Measurements from ENCODE around the gene RPS6KL1.

The RPS6KL1 gene

DNA sequence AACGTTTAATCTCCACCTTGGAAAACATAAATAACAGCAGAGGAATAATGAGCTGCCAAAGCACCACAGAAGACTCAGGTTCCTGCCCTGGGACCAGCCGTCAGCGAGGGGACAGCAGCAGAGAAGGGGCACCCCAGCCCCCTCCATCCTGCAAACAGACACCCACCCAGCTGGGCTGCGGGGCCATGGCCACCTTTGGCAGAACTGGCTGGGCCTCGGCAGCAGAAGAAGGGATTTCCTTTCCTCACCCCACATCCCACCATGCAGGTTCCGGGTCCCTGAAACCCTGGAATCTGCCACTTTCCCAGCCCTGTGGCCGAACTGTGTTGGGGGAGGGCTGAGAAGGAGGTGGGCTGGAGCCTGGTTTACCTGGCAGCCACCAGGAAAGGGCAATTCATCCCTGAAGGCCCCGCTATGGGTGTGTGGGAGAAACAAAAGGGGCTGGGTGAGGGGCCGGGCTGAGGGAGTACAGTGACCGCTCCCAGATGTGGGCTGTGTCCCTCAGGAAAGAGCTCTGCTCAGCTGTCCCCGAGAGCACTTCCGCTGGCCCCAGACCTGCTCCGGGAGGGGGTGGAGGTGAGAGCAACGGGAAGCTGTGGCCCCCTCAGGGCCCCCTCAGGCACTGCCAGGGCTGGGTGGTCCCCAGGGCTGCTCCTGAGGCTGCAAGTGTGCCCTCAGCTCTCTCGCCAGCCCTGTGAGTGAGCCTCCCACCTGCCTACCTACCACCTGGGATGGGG lies 28.6 kb upstream of the RPS6KL1 start:
- no peak for DNase-seq

DNA sequence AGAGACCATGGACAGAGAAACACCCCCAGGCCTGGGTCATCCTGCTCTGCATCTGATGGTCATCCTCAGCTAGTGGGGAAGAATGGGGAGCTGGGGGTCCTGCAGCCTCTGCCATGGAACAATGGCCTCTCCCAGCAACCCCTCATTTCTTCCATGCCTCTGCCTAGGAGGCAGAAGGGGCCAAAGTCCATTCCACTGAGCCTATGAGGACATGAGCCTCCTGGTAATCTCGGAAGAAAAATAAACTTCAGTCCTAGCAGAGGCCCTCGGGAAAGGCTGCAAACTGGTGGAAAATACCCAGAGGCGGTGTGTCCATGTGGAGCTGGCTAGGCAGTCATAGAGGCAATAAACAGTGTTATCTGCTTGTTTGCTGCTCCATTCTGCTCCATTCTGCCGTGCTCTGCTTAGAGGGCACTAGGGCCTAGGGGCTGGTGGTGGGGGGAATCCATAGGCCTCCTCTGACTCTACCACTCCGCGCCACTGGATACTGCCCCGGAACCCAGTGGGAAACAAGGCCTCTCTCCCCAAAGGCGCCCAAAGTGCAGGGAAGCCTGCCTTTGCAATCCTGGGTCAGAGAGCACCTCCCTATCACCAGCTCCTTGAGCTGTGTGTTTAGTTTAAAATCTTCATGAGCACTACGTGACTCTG lies 27.9 kb upstream of the RPS6KL1 start:
- DNase-seq, result no peak

DNA sequence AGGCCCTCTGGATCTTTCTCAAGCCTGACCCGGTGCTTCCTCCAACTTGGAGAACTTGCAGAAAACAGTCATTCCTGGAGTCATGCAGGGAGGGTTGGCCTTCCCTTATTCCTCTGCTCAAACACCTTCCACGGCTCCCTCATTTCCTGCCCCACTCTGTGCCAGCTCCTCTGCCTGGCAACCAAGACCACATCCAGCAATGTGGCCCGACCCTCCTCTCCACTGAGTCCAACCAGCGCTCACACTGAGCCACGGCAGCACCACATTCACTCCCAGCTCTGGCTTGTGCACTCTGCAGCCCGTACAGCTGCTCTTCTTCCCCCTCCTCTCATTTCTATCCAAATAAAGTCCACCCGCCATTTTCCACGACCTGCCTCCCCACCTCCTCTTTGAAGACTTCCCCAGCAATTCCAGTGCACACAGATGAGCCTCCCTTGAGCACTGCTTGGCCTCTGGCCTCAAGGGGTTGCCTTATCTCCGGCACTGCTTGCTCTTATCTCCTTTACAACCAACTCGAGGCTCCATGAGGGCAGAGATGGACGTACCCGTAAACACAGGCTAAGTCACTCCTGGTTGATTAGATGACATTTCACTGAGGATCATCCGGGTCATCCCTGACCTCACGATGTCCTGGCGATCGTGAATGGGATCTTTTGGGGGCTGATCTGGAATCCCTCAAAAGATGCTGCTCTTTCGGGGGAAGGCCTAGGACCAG lies 27.0 kb upstream of the RPS6KL1 start:
- no peak for DNase-seq

DNA sequence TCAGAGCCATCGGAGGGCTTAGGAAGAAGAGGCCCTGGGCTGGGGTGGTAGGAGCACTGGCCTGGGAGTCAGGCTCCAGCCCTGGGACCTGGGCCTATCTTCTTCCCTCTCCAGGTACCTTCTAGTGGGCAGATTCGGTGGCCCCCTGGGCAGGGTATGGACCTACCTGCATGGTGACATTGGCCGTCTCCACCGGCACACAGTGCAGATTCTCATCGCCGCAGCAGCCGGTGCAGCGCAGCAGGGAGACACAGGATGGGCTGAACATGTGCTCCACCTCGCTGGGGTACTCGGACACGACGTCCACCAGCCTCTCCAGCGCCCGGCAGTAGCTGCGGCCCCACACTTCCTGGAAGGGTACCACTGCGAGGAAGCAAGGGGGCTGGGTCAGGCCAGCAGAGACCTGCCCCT lies 26.1 kb upstream of the RPS6KL1 start:
- no peak for DNase-seq

DNA sequence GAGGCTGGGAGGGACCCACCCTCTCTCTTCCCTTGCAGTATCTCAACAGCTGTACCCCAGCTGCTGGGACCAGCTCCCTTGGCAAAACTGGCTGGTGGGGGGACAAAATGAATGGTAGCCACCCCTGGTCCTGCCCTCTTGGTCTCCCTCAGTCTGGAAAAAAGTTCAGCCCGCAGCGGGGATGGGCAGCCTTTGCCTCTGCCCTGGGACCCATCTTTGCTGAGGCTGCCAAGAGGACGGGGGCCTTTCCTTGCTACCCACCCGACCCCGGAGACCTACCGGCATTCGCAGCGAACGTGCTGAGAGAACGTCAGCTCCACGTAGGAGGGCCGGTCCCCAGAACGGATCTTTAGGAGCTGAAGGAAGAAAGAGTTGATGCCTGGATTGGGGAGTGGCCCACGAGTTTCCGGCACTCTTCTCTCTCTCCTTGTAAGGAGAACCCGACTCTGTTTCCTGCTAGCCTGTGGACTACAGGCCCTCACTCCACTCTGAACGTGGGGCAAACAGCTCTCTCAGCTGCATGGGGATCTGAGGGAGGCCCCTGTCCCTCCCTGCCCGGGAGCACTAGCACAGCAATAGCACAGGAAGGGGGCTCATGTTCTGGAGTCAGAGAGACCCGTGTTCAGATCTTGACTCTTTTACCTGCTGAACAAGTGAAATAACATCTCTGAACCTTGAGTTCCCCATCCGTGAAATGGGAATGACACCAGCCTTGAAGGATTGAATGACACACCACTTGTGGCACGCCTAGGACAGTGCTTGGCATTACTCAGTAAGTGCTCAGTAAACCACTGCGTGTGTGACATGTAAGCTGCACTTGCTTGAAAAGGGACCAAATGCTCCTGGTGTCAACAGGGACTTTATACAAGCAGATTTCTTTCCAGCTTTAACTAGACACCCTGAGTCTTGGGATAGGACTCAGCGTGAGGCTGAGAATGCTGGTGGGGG lies 25.4 kb upstream of the RPS6KL1 start:
- DNase-seq, result no peak

DNA sequence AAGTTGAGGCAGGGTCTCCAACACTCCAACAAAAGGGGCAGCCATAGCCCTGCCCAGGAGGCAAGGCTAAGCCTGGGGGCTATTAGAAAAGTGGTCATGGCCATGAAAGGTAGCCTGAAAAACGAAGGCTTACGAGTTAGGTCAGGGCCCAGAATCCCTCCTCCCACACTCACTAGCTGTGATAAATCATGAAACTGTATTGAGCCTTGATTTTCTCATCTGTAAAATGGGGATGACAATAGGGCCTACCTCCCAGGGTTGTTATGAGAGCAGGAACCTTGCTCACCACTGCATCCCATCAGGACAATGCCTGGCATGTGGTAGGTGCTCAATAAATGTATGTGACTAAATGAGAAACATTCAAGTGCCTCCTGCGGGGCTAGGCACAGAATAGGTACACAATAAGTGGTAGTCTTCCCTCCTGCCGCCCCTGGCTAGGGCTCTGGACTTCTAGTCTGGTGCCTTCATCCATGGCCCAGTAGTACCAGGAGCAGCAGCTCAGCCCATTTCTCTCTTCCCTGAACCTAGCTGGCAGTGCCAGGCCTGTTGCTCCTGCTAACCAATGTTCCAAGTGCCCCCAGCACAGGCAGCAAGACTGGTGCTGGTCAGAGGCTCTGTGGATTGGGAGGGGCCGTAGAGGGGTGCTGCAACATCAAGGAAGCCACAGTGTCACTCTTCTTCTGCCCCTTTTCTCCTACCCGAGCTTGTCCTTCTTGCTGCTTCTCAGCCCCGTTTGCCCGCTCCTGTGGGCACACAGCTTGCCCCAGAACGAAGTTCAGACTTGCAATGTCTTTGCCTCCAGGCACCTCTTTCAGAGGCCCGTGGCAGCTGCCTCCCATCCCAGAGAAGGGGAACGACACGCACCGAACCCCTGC lies 24.5 kb upstream of the RPS6KL1 start:
- no peak for DNase-seq

DNA sequence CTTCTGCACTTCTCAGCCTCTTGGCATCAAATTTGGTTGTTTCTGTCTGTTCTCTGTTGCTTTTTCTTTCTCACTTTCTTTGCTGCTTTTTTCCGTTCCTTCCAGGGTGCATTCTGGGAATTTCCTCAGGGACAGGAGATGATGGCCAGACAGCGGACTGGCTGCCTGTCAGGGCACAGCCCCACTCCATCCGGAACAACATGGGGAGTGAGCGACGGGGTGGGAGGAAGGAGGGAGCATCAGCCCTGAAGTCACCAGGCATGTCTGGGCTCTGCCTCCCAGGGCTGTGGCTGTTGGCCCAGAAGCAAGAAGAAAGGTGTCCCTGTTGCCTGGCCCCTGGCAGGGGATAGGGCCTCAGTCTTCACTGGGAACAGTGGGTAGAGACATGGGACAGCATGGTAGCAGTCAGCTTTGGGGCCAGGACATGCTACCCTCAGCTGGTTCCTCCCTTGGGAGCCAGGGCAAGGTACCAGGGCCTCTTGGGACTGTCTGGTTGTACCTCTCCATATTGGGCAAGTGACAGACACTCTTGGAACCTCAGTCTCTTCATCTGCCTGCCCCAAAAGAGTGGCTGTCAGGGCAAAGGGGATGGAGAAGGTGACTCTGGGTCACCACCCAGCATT lies 23.7 kb upstream of the RPS6KL1 start:
- peak in 2 of 14 donors; percentile 43 to 81 for DNase-seq

DNA sequence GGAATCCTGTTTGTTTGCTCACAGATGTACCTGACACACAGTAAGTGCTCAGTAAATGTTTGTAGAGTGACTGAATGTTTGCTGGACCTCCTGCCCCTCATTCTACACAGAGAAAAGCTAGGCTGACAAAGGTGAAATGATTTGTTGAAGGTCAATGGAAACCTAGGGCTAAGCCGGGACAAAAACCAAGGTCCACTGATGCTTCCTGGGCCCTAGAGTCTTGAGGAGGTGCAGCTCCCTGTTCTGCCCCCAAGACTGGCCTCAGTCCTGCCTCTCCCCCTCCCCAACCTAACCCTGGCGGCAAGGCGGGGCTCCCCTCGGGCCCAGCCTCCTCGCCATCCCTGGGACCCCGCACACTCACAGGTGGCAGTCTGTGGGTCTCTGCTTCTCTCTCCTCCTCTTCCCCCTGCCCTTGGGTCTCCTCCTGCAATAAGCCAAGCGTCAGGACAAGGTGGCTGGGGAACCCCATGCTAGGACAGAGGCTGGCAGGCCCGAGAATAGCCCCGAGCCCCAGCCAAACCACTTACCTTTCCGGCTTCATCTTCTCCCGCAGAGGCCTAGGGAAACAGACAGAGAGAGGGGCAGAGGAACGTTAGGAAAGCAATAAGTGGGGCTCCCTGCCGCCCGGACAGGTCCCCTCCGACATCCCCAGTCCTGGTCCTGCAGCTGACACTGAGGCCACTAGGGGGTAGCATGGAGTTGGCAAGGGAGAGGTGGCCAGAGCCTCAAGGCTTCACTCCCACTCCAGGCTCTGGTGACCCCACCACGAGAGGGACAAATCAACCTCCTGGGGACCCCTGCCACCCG lies 23.0 kb upstream of the RPS6KL1 start:
- peak in 13 of 14 donors; percentile 6 to 81 (median 50) for DNase-seq

DNA sequence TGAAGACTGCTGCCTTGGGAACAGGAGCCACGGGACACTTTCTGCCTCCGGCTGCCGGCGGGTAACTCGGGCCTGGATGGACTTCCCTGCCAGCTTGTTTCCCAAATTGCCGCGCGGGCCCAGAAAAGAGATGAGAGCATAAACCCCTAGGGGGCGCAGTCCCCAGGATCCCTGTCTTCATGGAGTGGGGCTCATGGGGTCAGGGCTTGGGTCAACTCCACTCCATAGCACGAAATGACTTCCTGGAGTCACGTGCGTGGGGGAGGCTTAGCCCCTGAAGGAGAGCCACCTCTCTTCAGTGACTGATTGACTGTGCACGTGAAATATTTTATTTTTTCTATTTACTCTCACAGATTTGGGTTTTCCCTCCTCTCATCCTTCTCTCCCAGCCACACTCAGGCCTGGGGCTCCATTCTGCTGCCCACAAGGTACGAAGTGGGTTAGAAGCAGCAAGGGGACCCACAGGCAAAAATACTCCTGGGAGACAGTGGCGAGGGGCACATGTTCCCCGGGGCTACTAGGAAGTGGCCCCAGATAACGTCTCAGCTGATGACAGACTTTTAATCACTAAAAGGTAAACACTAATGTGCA lies 22.3 kb upstream of the RPS6KL1 start:
- peak in 3 of 14 donors; percentile 10 to 15 (median 15) for DNase-seq

DNA sequence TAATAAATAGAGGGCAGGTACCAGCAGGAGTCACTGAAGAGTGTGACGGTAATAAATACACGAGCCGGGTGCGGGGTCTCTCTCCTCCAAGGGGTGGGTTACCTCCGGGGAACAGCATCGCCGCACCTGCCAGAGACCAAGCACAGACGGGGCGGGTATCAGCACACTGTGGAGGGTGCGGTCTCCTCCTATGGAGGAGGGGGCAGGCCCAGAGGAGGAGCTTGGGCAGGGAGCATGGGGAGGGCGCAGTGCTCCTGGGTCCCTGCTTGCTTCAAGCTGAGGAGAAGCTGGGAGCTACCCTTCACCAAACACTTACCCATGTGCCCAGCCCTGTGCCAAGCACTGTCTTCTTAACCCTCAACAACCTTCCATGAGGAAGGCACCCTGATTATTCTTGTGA lies 19.5 kb upstream of the RPS6KL1 start:
- DNase-seq, result no peak

DNA sequence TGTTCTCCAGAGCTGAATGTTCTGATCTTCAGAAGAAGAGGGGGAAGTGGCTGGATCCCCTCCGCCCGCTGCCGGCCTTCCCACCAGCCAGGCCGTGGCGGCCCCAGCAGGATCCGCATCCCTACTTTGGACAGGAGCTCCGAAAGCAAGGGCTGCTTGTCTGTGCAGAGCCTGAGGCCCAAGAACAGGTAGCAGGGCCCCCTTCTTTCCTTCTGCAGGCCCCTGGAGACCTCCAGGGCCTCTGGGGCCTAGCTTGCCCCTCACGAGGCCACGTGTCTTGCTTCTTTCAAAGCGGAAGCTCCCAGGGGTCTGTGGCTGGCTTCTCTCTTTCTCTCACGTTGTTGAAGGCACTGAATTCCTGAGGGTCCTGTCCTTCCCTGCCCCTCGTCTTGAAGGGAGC lies 19.1 kb upstream of the RPS6KL1 start:
- DNase-seq, result no peak

DNA sequence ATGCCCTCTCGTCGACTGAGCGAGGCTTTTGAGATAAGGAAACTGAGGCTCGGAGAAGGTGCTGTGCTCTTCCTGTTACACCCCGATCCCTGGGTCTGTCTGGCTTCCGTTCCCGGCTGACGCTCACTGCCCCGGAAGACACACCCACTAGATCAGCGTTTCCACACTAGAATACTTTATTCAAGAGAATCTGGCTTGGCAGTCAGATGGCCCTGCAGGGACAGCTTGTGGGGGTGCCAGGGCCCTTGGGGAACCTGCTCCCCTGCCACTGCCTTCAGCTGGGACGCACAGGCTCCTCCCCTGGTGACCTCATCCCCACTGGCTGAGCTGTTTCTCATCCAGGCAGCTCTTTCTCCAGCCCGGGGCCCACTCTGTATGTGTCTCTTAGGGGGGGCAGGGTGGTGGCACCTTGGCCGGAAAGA lies 18.6 kb upstream of the RPS6KL1 start:
- peak in 11 of 14 donors; percentile 16 to 84 (median 61) for DNase-seq

DNA sequence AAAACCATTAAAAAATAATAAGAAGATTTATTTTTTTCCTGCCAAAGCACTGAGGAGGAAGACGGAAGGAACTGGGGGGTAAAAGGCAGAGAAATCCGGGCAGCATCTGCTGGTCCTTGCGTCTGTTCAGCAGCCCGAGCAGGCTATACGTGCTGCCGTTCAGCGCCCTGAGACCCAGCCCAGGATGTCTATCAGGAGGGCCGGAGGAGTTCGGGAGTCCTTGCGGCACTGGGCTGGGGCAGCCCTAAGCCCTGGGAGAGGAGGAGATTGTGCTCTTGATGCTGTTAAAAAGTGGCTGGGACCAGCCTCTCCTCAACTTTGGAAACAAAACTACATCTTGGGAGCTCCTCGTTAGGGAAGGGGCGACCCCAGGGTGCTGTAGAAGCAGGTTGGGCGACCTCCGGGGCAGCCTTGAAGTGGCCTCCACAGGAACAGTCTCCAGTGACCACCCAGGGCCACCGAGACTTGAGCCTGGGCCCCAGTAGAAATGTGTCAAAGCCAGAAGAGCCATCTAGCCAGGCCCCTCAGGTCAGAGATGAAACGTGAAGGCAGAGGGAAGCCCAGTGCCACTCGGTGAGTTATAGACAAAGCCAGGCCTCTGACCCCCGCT lies 18.0 kb upstream of the RPS6KL1 start:
- DNase-seq, result no peak

DNA sequence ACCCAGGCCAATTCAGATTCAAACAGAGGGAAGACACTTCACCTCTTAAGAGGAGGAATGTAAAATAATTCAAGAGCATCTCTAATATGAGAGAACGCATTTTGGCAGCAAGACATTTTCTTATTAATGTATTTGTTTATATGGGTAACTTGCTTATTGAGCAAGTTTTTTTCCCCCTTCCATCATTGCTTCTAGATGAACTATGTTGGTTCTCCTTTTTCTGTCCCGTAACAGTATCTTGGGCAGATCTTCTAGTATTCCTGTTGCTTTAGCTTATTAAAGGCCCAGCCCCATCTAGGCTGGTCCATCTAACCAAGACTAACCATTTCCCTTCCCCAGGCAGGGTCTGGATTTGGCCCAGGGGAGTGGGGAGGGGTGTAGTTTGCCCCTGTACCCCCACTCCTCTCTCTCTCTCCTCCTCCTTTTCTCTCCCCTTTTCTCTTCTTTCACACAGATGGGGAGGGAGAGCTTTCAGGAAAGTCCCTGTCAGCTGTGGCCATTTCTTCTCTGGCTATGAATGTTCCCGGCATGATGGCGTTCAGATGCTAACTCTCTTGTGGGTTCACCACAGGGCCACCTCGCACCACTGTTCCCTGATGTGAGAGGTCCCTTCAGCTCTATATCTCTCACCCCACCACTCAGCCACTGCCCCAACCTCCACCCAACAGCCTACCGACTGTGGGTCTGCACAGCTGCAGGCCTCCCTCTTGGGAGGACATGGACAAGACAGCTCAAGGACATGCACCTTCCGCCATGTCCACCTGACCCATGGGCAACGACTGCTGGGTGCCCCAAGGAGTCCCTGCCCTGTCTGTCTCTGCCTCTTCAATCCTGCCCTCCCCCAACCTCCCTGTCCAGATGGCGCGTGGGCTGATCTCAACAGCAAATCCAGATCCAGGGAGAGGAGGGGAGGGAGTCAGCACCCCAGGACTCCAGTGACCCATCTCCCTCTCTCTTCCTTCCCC lies 15.8 kb upstream of the RPS6KL1 start:
- DNase-seq, result no peak

DNA sequence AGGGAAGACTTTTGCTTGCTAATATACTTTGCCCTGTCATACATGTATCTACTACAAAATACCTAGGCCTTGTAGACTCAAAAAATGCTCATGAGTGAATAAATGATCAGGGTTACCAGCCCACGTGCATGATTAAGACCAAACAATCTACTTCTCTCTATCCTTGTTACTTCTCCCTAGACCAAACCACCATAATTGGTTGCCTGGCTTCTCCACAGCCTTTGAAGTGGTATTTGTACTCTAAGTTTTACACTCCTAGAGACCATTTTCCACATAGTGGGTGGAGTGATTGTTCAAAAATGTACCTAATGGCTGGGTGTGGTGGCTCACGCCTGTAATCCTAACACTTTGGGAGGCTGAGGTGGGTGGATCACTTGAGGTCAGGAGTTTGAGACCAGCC lies 14.1 kb upstream of the RPS6KL1 start:
- no peak for DNase-seq

DNA sequence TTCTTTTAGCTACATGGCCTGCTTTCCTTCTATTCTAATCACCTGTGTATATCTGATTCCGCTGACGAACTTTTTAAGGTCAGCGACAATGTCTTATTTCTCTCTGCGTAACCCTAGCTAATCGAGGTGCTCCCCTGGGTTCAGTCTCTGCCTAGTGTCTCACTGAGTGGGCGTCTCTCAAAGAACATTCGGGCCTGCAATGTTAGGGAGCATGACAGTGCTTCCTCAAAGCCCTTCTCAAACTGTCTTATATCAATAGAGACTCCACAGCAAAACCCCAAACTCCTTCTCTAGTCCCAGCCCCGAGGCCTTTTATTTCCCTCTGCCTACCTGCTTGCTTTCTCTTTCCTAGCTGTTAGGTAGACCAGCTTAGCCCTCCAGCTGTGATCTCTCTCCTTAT lies 13.7 kb upstream of the RPS6KL1 start:
- DNase-seq, result no peak

DNA sequence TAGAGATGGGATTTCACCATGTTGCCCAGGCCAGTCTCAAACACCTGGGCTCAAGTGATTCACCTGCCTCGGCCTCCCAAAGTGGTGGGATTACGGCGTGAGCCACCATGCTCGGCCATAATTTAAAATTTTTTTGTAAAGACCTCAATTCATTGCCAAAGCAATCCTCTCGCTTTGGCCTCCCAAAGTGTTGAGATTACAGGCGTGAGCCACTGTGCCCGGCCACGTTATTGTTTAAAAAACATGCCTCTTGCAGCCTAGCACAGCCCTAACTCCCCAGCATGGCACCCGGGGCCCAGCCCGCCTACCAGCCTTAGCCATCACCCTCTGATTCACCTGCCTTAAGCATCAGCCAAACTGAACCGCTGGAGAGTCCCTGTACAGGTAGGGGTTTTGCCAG lies 13.1 kb upstream of the RPS6KL1 start:
- DNase-seq, result no peak

DNA sequence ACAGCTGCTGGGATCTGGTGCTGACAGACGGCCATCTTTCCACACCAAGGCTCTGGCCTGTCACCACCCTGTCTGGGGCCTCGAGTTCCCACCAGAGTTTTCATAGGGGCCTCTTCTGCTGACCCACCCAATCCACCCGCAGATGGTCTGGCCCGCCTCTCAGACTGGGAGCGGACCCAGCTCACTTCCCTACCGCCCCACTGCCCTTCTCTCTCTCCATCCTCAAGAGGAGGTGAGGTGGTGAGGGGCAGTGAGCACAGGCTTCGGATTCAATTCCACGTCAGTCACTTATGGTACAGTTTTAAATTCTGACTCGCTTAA lies 12.3 kb upstream of the RPS6KL1 start:
- DNase-seq, result no peak

Measured in C1 segment of cervical spinal cord (tissue), 14 donors.